Ascending aorta (tissue), 2 donors: ENCODE measurements around the gene GGT1. TPM values are rescaled to one million over a fixed set of nuclear protein-coding genes. Genes with fewer than 3 reads are reported as not detected.
"Not testable (repeated sequence)": the region's sequence is repeated elsewhere in the genome, so short reads cannot be mapped to it uniquely, and the experiment has no call there.

ENCODE experiments used
- DNase-seq, 2 donors: peaks; one replicate each; pipeline ENCODE4 v3.0.0-alpha.2; 2019; ENCODE audit warnings: low spot score in 2 of 2
- H3K27ac ChIP-seq, 2 donors: fragments of 200-600 bp; sonication (generic); one replicate each; pipeline ENCODE4 v1.5.1; 2016 to 2017; ENCODE audit warnings: mild to moderate bottlenecking in 1 of 2
- H3K27me3 ChIP-seq: fragments of 200-600 bp; sonication (generic); one replicate; pipeline ENCODE4 v1.5.1; 2017
- H3K36me3 ChIP-seq, 2 donors: fragments of 200-600 bp; sonication (generic); one replicate each; pipeline ENCODE4 v1.5.1; 2016
- H3K4me1 ChIP-seq, 2 donors: fragments of 200-600 bp; sonication (generic); one replicate each; pipeline ENCODE4 v1.5.1; 2016 to 2017; ENCODE audit warnings: mild to moderate bottlenecking in 1 of 2
- H3K4me3 ChIP-seq, 2 donors: fragments of 200-600 bp; sonication (generic); one replicate each; pipeline ENCODE4 v1.5.1; 2016 to 2017; ENCODE audit warnings: mild to moderate bottlenecking in 1 of 2
- H3K9me3 ChIP-seq, 2 donors: fragments of 200-600 bp; sonication (generic); one replicate each; pipeline ENCODE4 v1.5.1; 2016
- intact Hi-C: fragments of 100-400 bp; cut with DNase I; formaldehyde crosslinking; loops from one replicate; pipeline ENCODE4 v1.15.1; 2023
- total RNA-seq: library from RNA; depleted of rRNA; stranded (reverse); fragments of >200 nt; gene quantifications from one replicate; pipeline ENCODE4 v1.1.0, GENCODE V29; 2016
- TF ChIP-seq, protein P1 (sequence below), 3 experiments: fragments of 200-600 bp in 2 of 3; fragments of 450-650 bp in 1 of 3; sonication (generic) in 2 of 3; IDR thresholded peaks; one replicate each; pipeline ENCODE4 v1.5.1; 2016 to 2019; ENCODE audit warnings: antibody characterized with exemption in 3 of 3, mild to moderate bottlenecking in 1 of 3, moderate library complexity in 1 of 3

The GGT1 gene
- total RNA-seq, 1 donor from 2014 or later: not detected

DNA sequence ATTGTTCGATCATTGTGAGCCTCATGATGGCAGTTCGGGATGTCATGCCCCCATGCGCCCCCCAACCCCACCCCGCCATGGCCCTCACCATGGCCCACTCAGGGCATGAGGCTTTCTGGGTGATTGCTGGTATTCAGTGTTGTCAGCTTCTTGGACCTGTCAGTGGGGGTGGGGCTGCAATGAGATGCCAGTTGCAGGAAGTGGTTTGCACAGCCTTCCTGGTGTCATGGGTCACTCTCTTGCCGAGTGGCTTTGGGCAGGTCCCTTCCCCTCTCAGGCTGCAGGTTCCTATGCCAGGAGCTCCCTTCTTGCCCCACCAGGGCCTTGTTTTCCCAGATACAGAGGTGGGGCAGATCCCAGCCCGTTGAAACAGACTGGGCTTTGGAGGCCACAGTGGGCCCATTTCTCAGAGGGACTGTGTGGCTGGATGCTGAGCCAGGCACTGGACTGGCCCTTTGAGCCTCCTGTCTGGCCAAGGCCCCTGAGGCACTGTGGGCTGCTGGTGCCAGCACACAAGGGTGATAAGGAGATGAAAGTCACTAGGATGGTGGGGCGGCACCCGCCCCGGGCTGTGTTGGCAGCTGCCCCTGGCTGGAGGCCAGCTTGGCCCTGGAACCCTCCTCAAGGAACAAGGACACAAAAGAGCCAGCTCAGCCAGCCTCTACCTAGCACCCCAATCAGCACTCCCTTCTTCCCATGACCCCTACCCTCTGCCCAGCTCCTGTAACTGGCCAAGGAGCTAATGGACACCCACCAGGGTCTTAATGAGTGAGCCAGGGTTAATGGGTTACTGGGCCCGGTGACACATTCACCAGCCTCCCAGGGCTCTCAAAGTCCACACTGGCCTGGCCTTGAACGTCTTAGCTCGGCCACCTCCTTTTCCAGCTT is 1.5 kb upstream of the GGT1 start:
- intact Hi-C loops: no loop called here
- TF ChIP-seq, protein P1, sequence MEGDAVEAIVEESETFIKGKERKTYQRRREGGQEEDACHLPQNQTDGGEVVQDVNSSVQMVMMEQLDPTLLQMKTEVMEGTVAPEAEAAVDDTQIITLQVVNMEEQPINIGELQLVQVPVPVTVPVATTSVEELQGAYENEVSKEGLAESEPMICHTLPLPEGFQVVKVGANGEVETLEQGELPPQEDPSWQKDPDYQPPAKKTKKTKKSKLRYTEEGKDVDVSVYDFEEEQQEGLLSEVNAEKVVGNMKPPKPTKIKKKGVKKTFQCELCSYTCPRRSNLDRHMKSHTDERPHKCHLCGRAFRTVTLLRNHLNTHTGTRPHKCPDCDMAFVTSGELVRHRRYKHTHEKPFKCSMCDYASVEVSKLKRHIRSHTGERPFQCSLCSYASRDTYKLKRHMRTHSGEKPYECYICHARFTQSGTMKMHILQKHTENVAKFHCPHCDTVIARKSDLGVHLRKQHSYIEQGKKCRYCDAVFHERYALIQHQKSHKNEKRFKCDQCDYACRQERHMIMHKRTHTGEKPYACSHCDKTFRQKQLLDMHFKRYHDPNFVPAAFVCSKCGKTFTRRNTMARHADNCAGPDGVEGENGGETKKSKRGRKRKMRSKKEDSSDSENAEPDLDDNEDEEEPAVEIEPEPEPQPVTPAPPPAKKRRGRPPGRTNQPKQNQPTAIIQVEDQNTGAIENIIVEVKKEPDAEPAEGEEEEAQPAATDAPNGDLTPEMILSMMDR (IDR thresholded peaks at IDR 0.05): no peak
- no peak overlapping the region for H3K4me3 ChIP-seq
- no peaks in the 10 kb centered on the region for H3K36me3 ChIP-seq
- H3K27me3 ChIP-seq: no peaks in the 10 kb centered on the region
- peaks cover 0 to 4% of the 10 kb centered on the region in 2 donors for H3K4me1 ChIP-seq
- no peak for DNase-seq
- no peaks in the 10 kb centered on the region for H3K9me3 ChIP-seq
- no peak overlapping the region for H3K27ac ChIP-seq

DNA sequence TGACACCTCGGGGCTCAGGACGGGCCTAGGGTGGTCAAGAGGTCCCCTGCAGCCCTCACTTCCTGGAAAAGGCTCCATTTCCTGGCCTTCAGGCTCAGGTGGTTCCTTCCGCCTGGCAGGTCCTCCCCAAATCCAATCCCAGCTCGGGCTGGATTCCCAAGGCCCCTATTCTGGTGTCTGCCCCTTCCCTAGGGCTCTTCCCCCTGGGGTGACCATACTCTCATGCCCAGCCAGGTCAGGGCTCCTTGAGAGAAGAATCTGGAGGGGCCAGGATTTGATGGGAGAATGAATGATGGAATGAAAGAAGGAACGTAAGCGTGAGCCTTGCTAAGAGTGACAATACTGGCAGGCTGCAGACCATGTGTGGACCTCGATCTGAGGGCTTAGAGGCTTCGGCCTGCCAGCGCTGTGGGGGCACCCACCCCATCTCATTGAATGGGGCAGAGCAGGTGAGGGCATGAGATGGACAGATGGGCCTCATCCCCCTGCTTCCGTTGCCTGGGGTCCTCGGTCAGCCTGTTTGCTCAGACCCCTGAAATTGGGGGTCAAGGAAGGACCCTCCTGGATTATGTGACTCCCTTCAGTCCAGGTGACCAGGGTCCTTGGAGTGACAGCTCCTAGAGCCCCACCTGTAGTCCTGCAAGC is 766 bp upstream of the GGT1 start:
- H3K36me3 ChIP-seq, H3K4me3 ChIP-seq, H3K4me1 ChIP-seq, intact Hi-C loops, H3K27me3 ChIP-seq, H3K9me3 ChIP-seq, DNase-seq, H3K27ac ChIP-seq: not testable (repeated sequence)

DNA sequence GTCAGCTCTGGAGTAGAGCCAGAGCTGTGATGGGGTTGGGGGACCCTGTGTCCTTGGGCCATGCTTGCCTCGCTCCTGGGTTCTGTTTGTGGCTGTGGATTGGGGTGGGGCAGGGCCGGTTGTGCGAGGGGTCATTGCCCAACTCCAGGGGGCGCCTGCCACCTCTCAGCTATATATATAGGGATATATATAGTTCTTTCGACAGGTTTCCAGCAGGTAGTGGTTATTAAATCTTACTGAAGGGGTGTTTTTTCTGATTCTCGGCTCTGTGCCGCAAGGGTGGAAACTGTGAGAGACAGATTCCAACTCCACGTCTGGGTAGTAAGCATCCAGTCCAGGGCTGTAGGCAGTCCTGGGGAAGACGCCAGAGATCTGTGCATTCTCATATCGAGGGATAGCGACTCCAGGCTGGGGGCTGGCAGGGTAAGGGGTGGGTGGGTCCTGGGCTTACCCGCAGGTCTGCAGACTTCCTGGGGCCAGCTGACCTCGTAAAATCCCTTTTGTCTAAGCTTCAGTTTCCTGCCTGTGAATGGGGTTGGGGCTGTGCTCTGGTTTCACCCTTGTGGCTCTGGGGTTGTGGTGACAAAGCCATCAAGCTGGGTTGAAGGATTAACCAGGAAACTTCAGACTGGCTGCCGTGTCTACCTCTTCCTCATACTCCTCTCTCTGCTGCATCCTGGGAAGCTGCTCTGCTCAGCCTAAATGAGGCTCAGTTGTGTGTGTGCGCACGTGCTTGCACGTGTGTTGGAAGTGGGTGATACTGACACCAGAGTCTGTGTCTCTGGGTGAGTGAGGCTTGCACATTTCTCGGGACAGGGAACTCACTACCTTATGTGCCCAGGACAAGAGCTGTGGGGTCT is 1.0 kb downstream of the GGT1 start:
- H3K27ac ChIP-seq, H3K4me3 ChIP-seq, intact Hi-C loops: not testable (repeated sequence)

DNA sequence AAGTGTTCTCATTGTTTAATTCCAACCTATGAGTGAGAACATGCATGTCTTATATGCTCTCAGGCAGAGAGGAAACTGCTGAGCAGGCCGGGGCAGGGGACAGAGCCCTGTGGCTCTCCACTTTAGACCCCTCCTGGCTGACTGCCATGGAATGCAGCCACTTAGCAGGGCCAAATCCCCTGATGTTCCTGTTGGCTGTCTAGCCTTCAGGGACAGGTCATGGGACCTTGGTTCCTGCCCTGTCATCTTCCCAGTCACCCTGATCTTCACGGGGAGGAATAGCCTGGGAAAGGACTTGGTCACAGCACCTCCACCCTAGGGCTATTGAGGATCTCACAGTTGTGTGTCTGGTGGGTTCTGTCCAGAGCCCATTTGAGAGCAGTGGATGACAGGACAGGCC is 3.3 kb downstream of the GGT1 start:
- H3K4me1 ChIP-seq, H3K36me3 ChIP-seq, H3K27ac ChIP-seq, DNase-seq, H3K27me3 ChIP-seq, H3K4me3 ChIP-seq, H3K9me3 ChIP-seq, intact Hi-C loops: not testable (repeated sequence)

More for the DNA sequence above, 1.0 kb downstream of the GGT1 start:
- DNase-seq, H3K9me3 ChIP-seq, H3K27me3 ChIP-seq, H3K4me1 ChIP-seq, H3K36me3 ChIP-seq: not testable (repeated sequence)

DNA sequence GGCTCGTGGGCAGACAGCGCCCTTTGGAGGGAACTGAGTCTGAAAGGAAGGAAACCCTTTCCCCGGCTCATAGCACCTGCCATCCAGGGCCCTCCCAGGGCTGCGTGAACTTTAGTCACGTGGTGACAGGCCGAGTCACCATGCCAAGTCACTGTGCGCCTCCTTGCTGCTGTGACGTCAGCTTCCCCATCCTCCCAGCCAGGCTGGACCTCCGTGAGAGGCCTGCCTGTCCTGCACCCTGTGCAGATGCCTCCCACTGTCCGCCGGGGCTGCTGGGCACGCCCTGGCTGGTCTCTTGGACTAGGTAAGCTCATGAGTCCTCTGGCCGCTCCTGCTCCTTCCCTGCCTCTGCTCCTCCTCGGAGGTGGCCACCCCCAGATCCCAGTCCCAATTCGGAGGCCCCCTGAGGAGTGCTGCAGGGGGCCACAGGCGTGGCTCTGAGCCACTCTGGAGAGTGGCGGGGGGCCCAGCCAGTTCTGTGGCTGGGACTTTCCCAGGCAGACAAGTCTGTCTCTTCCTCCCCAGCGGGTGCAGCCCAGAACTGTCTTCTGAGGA is 4.5 kb downstream of the GGT1 start:
- H3K27me3 ChIP-seq, H3K9me3 ChIP-seq, H3K36me3 ChIP-seq, H3K4me1 ChIP-seq, H3K27ac ChIP-seq, DNase-seq, intact Hi-C loops, H3K4me3 ChIP-seq: not testable (repeated sequence)

DNA sequence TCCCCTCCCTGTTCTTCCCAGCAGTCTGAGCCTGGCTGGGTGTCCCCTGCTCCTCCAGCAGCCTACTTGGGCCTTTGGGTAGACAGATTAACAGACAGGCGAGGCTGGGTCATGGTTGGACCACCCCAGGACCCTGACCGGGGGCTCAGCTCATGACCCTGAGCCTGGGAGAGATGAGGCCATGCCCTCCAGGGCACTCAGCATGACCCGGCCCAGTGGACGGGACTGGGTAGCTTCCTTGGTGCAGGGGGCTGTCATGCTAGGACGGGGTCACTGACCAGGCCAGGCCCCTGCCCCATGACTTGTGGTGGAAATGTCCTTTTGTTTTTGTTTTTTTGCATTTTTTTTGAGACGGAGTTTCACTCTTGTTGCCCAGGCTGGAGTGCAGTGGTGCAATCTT is 5.3 kb downstream of the GGT1 start:
- H3K36me3 ChIP-seq, intact Hi-C loops, DNase-seq: not testable (repeated sequence)

DNA sequence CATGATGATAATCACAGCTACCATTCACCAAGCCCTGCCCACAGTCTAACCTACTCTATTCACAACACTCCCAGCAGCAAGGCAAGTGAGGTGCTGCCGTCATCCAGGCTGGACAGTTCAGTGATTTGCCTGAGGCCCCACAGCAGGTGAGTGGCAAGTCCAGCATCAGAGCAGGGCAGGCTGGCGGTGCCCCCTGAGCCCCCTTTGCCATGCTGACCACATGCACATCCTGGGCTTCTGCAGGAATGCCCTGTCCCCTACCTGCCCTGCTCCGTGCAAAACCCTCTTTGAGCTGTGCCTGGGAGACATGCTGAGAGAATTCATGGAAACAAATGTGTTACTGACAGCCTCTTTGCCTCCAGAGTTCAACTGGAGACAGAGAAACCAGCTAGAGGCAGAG is 6.9 kb downstream of the GGT1 start:
- H3K4me1 ChIP-seq, H3K9me3 ChIP-seq, H3K4me3 ChIP-seq, DNase-seq, H3K27ac ChIP-seq, H3K36me3 ChIP-seq, H3K27me3 ChIP-seq, intact Hi-C loops: not testable (repeated sequence)

More for the DNA sequence above, 5.3 kb downstream of the GGT1 start:
- not testable (repeated sequence) for H3K9me3 ChIP-seq, H3K4me3 ChIP-seq, H3K4me1 ChIP-seq, H3K27me3 ChIP-seq, H3K27ac ChIP-seq

DNA sequence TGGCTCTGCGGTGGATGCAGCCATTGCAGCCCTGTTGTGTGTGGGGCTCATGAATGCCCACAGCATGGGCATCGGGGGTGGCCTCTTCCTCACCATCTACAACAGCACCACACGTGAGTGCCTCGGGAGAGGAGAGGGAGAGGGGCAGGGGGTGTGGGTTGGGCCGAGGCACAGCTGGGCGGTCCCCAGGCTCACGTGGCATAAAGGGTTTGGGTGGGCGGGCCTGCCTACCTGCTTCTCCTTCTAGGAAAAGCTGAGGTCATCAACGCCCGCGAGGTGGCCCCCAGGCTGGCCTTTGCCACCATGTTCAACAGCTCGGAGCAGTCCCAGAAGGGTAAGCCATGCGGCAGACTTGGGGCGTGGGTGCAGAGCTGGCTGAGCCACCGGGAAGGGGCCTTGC is 11.8 kb downstream of the GGT1 start:
- H3K4me3 ChIP-seq, H3K27me3 ChIP-seq, H3K9me3 ChIP-seq, DNase-seq, intact Hi-C loops, H3K36me3 ChIP-seq, H3K4me1 ChIP-seq, H3K27ac ChIP-seq: not testable (repeated sequence)

DNA sequence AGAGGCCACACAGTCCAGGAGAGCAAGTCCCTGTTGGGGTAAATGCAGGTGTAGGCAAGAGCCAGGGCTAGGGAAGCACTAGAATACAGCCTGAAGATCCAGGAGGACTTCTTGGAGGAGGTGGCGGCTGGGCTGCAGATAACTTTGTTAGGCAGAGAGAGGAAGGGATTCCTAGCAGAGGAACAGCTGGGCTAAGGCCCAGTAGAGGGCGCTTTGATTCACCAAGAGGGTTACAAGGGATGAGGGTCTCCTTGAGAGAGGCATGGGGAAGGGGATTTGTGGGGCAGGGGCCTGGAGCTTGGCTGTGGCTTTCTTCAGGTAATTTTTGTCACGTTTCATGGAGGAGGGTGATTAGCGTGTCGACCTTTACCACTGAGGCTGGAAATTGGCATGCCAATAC is 18.3 kb downstream of the GGT1 start:
- H3K36me3 ChIP-seq, H3K27me3 ChIP-seq, intact Hi-C loops, H3K9me3 ChIP-seq, H3K4me1 ChIP-seq, H3K4me3 ChIP-seq, H3K27ac ChIP-seq, DNase-seq: not testable (repeated sequence)

DNA sequence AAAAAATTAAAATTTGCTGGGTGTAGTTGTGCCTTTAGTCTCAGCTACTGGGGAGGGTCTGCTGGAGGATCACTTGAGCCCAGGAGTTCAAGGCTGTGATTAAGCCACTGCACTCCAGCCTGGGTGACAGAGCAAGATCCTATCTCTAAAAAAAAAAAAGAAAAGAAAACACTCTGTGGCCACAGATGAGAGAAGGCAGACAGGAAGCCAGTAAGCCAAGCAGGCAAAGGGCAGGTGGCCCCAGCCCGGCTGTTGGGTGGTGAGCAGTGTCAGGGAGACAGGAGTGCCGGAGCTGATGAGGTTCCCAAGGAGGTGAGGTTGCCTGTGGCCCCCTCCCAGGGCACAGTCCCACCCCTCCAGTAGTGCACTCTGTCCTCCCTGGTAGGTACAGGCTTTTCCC is 19.6 kb downstream of the GGT1 start:
- H3K27ac ChIP-seq, H3K27me3 ChIP-seq, H3K4me1 ChIP-seq, H3K9me3 ChIP-seq, H3K4me3 ChIP-seq, DNase-seq, H3K36me3 ChIP-seq, intact Hi-C loops: not testable (repeated sequence)

DNA sequence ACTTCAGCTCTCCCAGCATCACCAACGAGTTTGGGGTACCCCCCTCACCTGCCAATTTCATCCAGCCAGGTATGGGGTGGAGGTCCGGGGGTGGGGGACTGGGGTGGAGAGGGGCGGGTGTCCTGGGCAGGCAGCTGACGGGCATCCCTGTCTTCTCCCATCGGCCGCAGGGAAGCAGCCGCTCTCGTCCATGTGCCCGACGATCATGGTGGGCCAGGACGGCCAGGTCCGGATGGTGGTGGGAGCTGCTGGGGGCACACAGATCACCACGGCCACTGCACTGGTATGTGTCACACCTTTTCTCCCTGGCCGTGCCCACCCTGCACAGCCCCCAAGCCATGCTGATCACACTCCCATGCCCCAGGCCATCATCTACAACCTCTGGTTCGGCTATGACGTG is 24.9 kb downstream of the GGT1 start:
- H3K36me3 ChIP-seq, H3K27me3 ChIP-seq, DNase-seq, H3K9me3 ChIP-seq, H3K4me3 ChIP-seq, H3K4me1 ChIP-seq, intact Hi-C loops, H3K27ac ChIP-seq: not testable (repeated sequence)
